Measurements from ENCODE around the gene NPTXR.

NPTXR gene

DNA sequence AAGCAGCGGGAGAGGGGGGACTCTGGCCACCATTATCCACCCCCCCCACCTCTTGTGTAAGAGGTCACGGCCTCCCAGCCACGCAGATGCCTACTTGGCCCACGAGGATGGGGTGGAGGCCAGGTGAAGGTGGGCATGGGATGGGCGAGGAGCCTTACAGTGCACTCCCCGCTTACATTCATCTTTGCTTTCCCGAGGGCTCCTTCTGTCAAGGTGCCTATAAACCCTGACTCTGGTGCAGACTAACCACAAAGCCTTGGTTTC, 13.1 kb downstream of the NPTXR start:
- no peak for DNase-seq (ENCODE audit: low read depth)
- H3K4me3 ChIP-seq (ENCODE audit: low read length) = no peak overlapping the region
- TF ChIP-seq, protein P1, sequence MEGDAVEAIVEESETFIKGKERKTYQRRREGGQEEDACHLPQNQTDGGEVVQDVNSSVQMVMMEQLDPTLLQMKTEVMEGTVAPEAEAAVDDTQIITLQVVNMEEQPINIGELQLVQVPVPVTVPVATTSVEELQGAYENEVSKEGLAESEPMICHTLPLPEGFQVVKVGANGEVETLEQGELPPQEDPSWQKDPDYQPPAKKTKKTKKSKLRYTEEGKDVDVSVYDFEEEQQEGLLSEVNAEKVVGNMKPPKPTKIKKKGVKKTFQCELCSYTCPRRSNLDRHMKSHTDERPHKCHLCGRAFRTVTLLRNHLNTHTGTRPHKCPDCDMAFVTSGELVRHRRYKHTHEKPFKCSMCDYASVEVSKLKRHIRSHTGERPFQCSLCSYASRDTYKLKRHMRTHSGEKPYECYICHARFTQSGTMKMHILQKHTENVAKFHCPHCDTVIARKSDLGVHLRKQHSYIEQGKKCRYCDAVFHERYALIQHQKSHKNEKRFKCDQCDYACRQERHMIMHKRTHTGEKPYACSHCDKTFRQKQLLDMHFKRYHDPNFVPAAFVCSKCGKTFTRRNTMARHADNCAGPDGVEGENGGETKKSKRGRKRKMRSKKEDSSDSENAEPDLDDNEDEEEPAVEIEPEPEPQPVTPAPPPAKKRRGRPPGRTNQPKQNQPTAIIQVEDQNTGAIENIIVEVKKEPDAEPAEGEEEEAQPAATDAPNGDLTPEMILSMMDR (conservative IDR thresholded peaks at IDR 0.05; ENCODE audit: low read depth, low read length) = no peak

DNA sequence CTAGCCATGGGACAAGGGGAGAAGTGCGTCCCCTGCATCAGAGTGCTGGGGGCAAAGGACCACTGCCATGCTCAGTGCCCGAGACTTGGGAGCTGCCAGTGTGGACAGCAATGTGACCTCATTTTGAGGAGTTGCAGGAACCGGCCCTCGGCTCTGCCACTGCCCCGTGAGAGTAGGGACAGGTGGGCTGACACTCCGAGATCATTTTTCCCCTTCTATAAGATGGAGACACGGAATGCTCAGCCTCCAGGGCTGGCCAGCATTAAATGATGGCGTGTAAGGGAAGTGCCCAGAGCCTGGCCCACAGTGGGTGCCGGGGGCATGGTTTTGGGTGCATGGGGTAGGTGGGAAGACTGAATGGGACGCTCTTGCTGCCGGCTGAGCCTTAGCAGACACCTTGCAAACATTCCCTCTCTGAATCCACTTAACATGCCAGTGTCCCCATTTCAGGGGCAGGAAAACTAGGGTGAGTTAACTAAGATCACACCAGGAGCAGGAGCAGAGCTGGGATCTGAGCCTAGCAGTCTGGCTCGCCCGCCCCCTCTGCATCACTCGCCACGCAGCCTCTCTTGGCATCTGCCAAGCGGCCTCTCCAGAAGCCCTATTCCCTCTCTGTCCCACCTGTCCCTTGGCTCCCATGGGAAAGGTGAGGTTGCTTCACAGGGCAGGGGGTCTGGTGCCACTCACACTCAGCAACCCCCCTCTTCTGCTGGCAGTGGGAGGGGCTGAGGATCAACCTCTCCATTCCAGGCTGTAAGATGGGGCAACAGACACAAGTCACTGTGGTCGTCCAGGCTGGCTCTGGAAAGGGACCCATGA, 13.6 kb downstream of the NPTXR start:
- H3K4me3 ChIP-seq (ENCODE audit: low read length) = no peak overlapping the region
- TF ChIP-seq, protein P1 (conservative IDR thresholded peaks at IDR 0.05; ENCODE audit: low read depth, low read length) = no peak
- no peak for DNase-seq (ENCODE audit: low read depth)

DNA sequence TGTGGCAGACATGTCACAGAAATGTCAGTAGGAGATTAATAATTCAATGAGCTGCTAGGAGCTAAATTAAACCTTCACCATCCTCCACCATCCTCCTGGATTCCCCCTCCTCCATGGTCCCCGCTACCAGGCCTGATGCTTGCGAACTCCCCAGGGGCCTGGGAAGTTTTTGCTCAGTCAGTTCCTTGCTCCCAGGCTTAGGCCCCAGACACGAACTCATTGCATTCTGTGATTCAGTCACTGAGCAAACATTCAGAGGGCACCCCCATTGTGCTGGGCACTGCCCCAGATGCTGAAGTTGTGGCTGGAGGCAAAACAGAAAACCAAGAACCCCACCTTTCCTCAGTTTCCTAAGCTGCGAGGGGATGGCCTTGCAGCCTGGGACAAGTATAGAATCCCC, 14.3 kb downstream of the NPTXR start:
- DNase-seq (ENCODE audit: low read depth) = no peak
- TF ChIP-seq, protein P1 (conservative IDR thresholded peaks at IDR 0.05; ENCODE audit: low read depth, low read length) = no peak
- H3K4me3 ChIP-seq (ENCODE audit: low read length) = no peak overlapping the region

DNA sequence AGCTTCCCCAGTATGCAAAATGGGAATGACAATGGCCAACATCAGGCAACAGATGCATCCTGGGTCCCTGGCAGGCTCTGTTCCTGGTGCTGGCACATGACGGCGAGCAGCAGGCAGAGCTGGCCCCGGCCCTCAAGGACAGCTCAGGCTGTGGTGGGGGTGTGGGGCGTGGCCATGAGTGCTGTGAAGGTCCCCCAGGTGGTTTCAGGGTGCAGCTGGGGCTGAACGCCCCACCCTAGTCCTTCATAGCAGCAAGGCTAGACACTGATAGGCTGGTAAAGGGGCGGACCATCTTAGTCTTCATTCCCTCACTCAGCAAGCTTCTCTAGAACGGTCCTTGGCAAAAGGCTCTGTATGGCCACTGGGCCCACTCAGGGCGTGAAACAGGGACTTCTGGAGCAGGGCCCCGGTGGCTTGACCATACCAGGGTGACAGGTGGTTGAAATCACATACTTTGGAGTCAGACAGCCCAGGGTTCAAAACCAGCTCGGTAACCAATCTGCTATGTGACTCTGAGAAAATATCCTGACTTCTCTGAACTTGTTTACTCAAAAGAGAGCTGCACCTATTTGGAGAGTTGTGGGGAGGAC, 15.1 kb downstream of the NPTXR start:
- no peak overlapping the region for H3K4me3 ChIP-seq (ENCODE audit: low read length)
- TF ChIP-seq, protein P1 (conservative IDR thresholded peaks at IDR 0.05; ENCODE audit: low read depth, low read length) = no peak
- no peak for DNase-seq (ENCODE audit: low read depth)

DNA sequence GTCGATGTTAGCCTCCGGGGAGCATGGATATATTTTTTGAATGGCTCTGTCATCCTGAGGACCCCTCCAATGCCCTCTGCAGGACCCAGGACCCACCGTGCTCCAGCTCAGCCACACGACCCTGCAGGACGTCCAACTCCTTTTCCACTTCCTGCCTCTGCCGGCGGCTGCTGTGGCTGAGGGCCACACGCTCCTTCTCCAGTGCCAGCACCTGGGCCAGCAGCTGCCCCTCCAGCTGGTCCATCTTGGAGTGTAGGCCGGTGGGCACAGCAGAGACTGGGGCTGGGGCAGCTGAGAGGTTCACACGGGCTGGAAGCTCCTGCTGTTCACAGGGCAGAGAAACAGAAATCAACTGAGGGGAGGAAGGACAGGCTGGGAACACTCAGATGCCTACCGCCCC, 15.6 kb downstream of the NPTXR start:
- H3K4me3 ChIP-seq (ENCODE audit: low read length) = no peak overlapping the region
- TF ChIP-seq, protein P1 (conservative IDR thresholded peaks at IDR 0.05; ENCODE audit: low read depth, low read length) = no peak
- no peak for DNase-seq (ENCODE audit: low read depth)

DNA sequence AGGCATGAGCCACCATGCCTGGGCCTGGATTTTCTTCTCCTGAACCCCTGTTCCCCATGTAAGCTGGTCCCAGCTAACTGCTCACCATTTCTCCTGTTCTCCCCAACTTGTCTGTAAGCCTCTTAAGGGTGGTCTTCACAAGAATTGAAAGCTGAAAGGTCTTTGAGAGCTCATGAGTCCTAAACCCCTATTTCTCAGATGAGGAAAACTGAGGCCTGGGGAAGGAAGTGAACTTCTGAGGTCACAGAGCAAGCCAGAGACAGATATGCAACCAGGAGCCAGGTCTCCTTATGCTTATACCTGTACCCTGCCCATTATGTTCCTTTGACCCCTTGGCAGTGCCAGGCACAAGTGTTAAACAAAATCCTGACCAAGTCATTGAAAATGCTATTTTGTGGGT, 16.3 kb downstream of the NPTXR start:
- TF ChIP-seq, protein P1 (conservative IDR thresholded peaks at IDR 0.05; ENCODE audit: low read depth, low read length) = no peak
- DNase-seq (ENCODE audit: low read depth) = no peak
- no peak overlapping the region for H3K4me3 ChIP-seq (ENCODE audit: low read length)

DNA sequence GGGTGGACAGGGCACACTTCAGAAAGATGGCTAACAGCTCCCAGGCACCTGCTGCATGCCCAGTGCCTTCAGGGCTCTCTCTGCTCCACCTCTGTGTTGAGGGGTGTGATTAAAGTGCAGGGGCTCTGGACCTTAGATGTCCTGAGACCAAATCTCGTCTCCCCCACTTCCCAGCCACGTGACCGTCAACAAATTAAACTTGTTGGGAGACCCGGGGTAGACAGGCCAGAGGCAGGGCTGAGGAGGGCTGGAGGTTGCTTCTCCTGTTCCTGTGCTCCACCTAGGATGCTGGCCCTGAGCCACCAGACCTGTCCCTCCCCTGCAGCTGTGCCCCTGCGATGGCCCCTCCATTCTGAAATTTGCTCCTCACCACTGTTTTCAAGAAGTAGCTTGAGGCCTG, 17.0 kb downstream of the NPTXR start:
- TF ChIP-seq, protein P1 (conservative IDR thresholded peaks at IDR 0.05; ENCODE audit: low read depth, low read length) = no peak
- no peak for DNase-seq (ENCODE audit: low read depth)
- no peak overlapping the region for H3K4me3 ChIP-seq (ENCODE audit: low read length)
